ENCODE measurements around the gene DDX42. TPM values are rescaled to one million over a fixed set of nuclear protein-coding genes. Genes with fewer than 3 reads are reported as not detected.

Gene DDX42
- total and polyA plus RNA-seq, 2 of the 13 experiments (the other 11 are each of a cell fraction or from before 2014, with no cell fraction given) = 87.2 to 92.9 TPM

DNA sequence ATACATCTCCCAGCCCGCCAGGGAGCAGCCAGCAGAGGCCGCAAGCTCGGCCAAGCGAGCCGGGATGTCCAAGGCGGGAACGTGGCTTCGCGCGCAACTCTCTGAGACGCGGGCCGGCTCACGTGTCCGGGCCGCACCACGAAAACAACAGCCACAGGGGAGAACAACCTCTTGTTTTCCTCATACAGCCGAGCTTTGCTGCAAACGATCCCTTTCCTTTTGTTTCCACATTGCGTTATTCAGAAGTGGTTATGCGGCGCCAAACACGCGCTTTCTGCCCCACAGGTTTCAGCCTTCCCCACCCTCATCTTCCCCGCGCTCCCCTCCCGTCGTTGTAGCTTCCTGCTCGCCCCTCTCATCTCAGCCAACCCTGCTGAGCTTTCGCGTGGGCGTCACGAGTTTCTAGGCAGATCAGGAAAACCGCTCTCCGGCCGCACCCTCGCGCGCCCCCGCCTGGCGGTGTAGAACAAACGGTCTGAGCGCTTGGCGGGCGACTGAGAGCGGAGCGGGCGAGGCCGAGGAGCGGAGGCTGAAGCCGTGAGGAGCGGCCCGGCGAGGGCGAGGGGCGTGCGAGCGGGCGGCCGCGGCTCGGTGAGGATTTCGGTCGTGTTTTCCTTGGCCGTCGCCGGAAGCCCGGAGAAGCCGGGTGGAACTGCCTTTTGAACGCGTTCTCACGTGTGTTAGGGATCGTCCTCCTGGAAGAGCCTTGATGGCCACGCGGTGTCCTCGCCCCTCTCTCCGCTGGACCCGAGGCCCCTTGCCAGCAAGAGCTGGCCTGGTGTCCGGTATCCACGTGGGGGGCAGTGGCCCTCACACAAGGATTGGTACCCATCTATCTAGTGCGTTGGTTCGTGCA, 75.1 kb downstream of the DDX42 start (continued):
- TF ChIP-seq, protein P1, sequence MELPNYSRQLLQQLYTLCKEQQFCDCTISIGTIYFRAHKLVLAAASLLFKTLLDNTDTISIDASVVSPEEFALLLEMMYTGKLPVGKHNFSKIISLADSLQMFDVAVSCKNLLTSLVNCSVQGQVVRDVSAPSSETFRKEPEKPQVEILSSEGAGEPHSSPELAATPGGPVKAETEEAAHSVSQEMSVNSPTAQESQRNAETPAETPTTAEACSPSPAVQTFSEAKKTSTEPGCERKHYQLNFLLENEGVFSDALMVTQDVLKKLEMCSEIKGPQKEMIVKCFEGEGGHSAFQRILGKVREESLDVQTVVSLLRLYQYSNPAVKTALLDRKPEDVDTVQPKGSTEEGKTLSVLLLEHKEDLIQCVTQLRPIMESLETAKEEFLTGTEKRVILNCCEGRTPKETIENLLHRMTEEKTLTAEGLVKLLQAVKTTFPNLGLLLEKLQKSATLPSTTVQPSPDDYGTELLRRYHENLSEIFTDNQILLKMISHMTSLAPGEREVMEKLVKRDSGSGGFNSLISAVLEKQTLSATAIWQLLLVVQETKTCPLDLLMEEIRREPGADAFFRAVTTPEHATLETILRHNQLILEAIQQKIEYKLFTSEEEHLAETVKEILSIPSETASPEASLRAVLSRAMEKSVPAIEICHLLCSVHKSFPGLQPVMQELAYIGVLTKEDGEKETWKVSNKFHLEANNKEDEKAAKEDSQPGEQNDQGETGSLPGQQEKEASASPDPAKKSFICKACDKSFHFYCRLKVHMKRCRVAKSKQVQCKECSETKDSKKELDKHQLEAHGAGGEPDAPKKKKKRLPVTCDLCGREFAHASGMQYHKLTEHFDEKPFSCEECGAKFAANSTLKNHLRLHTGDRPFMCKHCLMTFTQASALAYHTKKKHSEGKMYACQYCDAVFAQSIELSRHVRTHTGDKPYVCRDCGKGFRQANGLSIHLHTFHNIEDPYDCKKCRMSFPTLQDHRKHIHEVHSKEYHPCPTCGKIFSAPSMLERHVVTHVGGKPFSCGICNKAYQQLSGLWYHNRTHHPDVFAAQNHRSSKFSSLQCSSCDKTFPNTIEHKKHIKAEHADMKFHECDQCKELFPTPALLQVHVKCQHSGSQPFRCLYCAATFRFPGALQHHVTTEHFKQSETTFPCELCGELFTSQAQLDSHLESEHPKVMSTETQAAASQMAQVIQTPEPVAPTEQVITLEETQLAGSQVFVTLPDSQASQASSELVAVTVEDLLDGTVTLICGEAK (IDR thresholded peaks at IDR 0.05) = no peak
- TF ChIP-seq, protein P1 (CRISPR knock-in tag; IDR thresholded peaks at IDR 0.05) = no peak
- no peak for TF ChIP-seq AKAP8 (CRISPR knock-in tag; IDR thresholded peaks at IDR 0.05)
- TF ChIP-seq ZNF567 (CRISPR knock-in tag; IDR thresholded peaks at IDR 0.05; ENCODE audit: borderline replicate concordance) = no peak
- TF ChIP-seq ATF1 (CRISPR knock-in tag; IDR thresholded peaks at IDR 0.05) = peak; percentile 90
- peak; percentile 91 for TF ChIP-seq HNRNPL (IDR thresholded peaks at IDR 0.05; ENCODE audit: low read depth, low read length)
- TF ChIP-seq, protein P2, sequence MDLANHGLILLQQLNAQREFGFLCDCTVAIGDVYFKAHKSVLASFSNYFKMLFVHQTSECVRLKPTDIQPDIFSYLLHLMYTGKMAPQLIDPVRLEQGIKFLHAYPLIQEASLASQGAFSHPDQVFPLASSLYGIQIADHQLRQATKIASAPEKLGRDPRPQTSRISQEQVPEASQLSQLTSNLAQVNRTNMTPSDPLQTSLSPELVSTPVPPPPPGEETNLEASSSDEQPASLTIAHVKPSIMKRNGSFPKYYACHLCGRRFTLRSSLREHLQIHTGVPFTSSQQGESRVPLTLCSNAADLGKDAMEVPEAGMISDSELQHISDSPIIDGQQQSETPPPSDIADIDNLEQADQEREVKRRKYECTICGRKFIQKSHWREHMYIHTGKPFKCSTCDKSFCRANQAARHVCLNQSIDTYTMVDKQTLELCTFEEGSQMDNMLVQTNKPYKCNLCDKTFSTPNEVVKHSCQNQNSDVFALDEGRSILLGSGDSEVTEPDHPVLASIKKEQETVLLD (CRISPR knock-in tag; IDR thresholded peaks at IDR 0.05; ENCODE audit: low read depth) = no peak
- TF ChIP-seq ZSCAN9 (CRISPR knock-in tag; IDR thresholded peaks at IDR 0.05; ENCODE audit: borderline replicate concordance) = no peak
- TF ChIP-seq ZNF788 (CRISPR knock-in tag; IDR thresholded peaks at IDR 0.05; ENCODE audit: borderline replicate concordance) = no peak
- TF ChIP-seq RCOR2 (CRISPR knock-in tag; IDR thresholded peaks at IDR 0.05) = peak; percentile 50; the same call in 1 of the 2 replicates
- TF ChIP-seq, protein P3, sequence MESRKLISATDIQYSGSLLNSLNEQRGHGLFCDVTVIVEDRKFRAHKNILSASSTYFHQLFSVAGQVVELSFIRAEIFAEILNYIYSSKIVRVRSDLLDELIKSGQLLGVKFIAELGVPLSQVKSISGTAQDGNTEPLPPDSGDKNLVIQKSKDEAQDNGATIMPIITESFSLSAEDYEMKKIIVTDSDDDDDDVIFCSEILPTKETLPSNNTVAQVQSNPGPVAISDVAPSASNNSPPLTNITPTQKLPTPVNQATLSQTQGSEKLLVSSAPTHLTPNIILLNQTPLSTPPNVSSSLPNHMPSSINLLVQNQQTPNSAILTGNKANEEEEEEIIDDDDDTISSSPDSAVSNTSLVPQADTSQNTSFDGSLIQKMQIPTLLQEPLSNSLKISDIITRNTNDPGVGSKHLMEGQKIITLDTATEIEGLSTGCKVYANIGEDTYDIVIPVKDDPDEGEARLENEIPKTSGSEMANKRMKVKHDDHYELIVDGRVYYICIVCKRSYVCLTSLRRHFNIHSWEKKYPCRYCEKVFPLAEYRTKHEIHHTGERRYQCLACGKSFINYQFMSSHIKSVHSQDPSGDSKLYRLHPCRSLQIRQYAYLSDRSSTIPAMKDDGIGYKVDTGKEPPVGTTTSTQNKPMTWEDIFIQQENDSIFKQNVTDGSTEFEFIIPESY (CRISPR knock-in tag; IDR thresholded peaks at IDR 0.05) = peak; percentile 98
- no peak for TF ChIP-seq CEBPB (IDR thresholded peaks at IDR 0.05; ENCODE audit: borderline replicate concordance, low read depth, low read length)
- no peak for TF ChIP-seq FOXM1 (CRISPR knock-in tag; IDR thresholded peaks at IDR 0.05)
- TF ChIP-seq ZNF550 (CRISPR knock-in tag; IDR thresholded peaks at IDR 0.05; ENCODE audit: borderline replicate concordance) = no peak
- TF ChIP-seq ZNF30 (CRISPR knock-in tag; IDR thresholded peaks at IDR 0.05) = no peak
- TF ChIP-seq ZNF557 (CRISPR knock-in tag; IDR thresholded peaks at IDR 0.05) = no peak
- peak; percentile 100 for TF ChIP-seq RFXAP (CRISPR knock-in tag; IDR thresholded peaks at IDR 0.05; ENCODE audit: borderline replicate concordance)
- peak; percentile 12; the same call in 1 of the 2 replicates for TF ChIP-seq SAP130 (CRISPR knock-in tag; IDR thresholded peaks at IDR 0.05; ENCODE audit: low read depth)
